ENCODE data around the gene CEP72. TPM values are rescaled to one million over a fixed set of nuclear protein-coding genes. Genes with fewer than 3 reads are reported as not detected.

The CEP72 gene
- total and polyA plus RNA-seq, 10 of the 15 experiments (the other 5 are each of a cell fraction or from before 2014, with no cell fraction given) = 0.35 to 13.5 (median 8.3) TPM

DNA sequence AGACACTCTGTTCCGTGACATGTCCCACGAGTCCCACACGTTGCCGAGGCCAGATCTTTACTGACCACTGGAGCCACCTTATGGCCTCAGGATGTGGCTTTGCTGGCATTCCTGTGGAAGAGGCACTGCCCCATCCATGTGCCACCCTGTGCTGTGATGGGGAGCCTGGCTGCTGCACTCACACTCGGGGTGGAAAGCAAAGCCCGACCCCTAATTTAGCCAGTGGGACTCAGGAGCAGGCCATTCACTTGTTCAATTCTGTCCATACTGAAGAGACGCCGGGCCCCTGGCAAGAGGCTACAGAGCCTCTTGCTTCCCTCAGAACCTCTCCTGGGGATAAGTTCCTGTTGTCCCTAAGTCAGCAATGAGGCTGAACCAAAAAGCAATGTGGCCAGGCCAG is 18.6 kb upstream of the CEP72 start:
- ChIA-PET CTCF (no interaction called here), RAD21 (ENCODE audit: unreplicated experiment) (no interaction called here), SMC1A (ENCODE audit: uncharacterized antibody, unreplicated experiment) (no interaction called here), POLR2A (no interaction called here)
- H4K20me1 ChIP-seq (ENCODE audit: control insufficient read depth, insufficient read depth) = no peaks in the 10 kb centered on the region
- no peak overlapping the region for H3K27ac ChIP-seq (ENCODE audit: control insufficient read depth, insufficient read depth)
- in situ Hi-C loops (cut with MboI) (loop anchor here (5.0 kb wide), 1 partner anchor 36 kb away; no protein-coding TSS in a partner anchor), intact Hi-C loops (cut with micrococcal nuclease; ENCODE audit: unreplicated experiment) (no loop called here)
- no peak overlapping the region for H3K4me2 ChIP-seq (ENCODE audit: control insufficient read depth, insufficient read depth)
- 33% methylated on average over 8 of the region's 8 CpGs for WGBS (ENCODE audit: insufficient coverage, insufficient replicate concordance, low lambda C conversion rate, missing lambda C conversion rate)
- BruUV-seq (replicated peaks) = no TSS peak
- H2AFZ ChIP-seq (ENCODE audit: control insufficient read depth, low read depth, low read length) = no peak overlapping the region
- H3K9ac ChIP-seq (ENCODE audit: control insufficient read depth, insufficient read depth, low read length) = no peak overlapping the region
- ATAC-seq (no peak), DNase-seq (ENCODE audit: low read depth, low spot score) (no peak), FAIRE-seq (no peak)
- no peaks in the 10 kb centered on the region for H3K79me2 ChIP-seq (ENCODE audit: control insufficient read depth, insufficient read depth, low read length)
- peaks cover 7% of the 10 kb centered on the region; the same call in 1 of the 3 replicates for H3K9me3 ChIP-seq (replicated peaks; ENCODE audit: control insufficient read depth, insufficient read depth, low read length)
- peaks cover 0 to 2% of the 10 kb centered on the region in 2 experiments; a peak in 3 of 4 replicates for H3K27me3 ChIP-seq (replicated peaks in 1 of 2; ENCODE audit: control insufficient read depth in 2 of 2, insufficient read depth in 2 of 2, low read length in 1 of 2)
- H3K4me1 ChIP-seq (ENCODE audit: control insufficient read depth, insufficient read depth, low read length) = no peaks in the 10 kb centered on the region
- H3K36me3 ChIP-seq (ENCODE audit: control insufficient read depth in 2 of 2, insufficient read depth in 2 of 2, low read length in 1 of 2) = no peaks in the 10 kb centered on the region
- TF ChIP-seq TCF7 (IDR thresholded peaks at IDR 0.05; ENCODE audit: borderline replicate concordance) = no peak
- no peak for TF ChIP-seq CBFB (IDR thresholded peaks at IDR 0.05; ENCODE audit: low read depth)
- no peak for TF ChIP-seq MEF2B (IDR thresholded peaks at IDR 0.05; ENCODE audit: partially characterized antibody, poor library complexity, severe bottlenecking)
- no peak for TF ChIP-seq SMAD5 (IDR thresholded peaks at IDR 0.05; ENCODE audit: low read depth)
- H3K4me3 ChIP-seq = no peak overlapping the region

DNA sequence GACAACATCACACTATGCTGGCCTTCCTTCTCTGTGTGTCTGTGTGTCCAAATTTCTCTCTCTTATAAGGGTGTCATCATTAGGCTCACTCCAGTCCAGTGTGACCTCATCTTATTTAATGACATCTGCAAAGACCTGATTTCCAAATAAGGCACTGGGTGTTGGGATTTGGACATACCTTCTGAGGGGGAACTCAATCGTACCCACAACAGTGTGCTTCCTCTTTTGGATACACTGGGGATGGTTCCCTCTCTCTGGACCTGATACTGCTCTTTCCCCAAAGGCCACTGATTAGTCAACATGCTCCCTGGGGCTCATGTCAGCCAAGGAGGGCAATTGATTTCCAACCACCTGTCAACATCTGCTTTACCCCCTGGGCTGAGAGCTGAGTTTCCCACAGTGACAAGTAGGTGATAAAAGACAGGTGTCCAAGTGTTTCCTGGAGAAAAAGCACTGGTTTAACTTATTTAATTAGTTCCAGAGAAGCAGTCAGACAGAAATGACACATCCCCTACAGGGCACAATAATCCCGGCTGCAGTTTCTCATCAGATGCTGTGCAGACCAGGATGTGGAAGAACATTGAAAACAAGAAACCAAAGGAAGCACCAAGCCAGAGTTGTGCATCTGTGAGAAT is 17.8 kb upstream of the CEP72 start:
- in situ Hi-C loops (cut with MboI) = loop anchor here (5.0 kb wide), 1 partner anchor 37 kb away; no protein-coding TSS in a partner anchor
- FAIRE-seq = no peak
- CTCF ChIA-PET = no interaction called here
- no peak for TF ChIP-seq MYB (IDR thresholded peaks at IDR 0.05; ENCODE audit: borderline replicate concordance, low read depth, low read length)
- no peak for TF ChIP-seq HDGF (IDR thresholded peaks at IDR 0.05)
- no peak for TF ChIP-seq RAD21 (IDR thresholded peaks at IDR 0.05; ENCODE audit: insufficient read depth, low read depth, low read length)
- TF ChIP-seq, protein P1, sequence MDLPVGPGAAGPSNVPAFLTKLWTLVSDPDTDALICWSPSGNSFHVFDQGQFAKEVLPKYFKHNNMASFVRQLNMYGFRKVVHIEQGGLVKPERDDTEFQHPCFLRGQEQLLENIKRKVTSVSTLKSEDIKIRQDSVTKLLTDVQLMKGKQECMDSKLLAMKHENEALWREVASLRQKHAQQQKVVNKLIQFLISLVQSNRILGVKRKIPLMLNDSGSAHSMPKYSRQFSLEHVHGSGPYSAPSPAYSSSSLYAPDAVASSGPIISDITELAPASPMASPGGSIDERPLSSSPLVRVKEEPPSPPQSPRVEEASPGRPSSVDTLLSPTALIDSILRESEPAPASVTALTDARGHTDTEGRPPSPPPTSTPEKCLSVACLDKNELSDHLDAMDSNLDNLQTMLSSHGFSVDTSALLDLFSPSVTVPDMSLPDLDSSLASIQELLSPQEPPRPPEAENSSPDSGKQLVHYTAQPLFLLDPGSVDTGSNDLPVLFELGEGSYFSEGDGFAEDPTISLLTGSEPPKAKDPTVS (IDR thresholded peaks at IDR 0.05; ENCODE audit: low read depth, low read length) = no peak
- TF ChIP-seq MLLT1 (IDR thresholded peaks at IDR 0.05) = no peak
- no peak for TF ChIP-seq STAT1 (conservative IDR thresholded peaks at IDR 0.05)
- no peak for TF ChIP-seq PKNOX1 (IDR thresholded peaks at IDR 0.05)
- TF ChIP-seq EP300 (IDR thresholded peaks at IDR 0.05; ENCODE audit: borderline replicate concordance in 1 of 2, control insufficient read depth in 1 of 2, low read depth in 2 of 2, low read length in 2 of 2) = no peak

More for the DNA sequence above, 17.8 kb upstream of the CEP72 start:
- intact Hi-C loops (cut with micrococcal nuclease; ENCODE audit: unreplicated experiment) = no loop called here
- Histone ChIP-seq H3K9me3 (replicated peaks; ENCODE audit: control insufficient read depth, insufficient read depth, low read length) (peaks cover 7% of the 10 kb centered on the region; the same call in 1 of the 3 replicates), H2AFZ (ENCODE audit: control insufficient read depth, low read depth, low read length) (no peak overlapping the region), H3K27me3 (replicated peaks in 1 of 2; ENCODE audit: control insufficient read depth in 2 of 2, insufficient read depth in 2 of 2, low read length in 1 of 2) (peaks cover 0 to 3% of the 10 kb centered on the region in 2 experiments; a peak in 3 of 4 replicates), H3K36me3 (ENCODE audit: control insufficient read depth in 2 of 2, insufficient read depth in 2 of 2, low read length in 1 of 2) (no peaks in the 10 kb centered on the region), H3K4me1 (ENCODE audit: control insufficient read depth, insufficient read depth, low read length) (no peaks in the 10 kb centered on the region), H3K79me2 (ENCODE audit: control insufficient read depth, insufficient read depth, low read length) (no peaks in the 10 kb centered on the region), H4K20me1 (ENCODE audit: control insufficient read depth, insufficient read depth) (no peaks in the 10 kb centered on the region), H3K9ac (ENCODE audit: control insufficient read depth, insufficient read depth, low read length) (no peak overlapping the region), H3K4me3 (no peak overlapping the region), H3K4me2 (ENCODE audit: control insufficient read depth, insufficient read depth) (no peak overlapping the region), H3K27ac (ENCODE audit: control insufficient read depth, insufficient read depth) (no peak overlapping the region)
- RAD21 ChIA-PET (ENCODE audit: unreplicated experiment) = no interaction called here
- no TSS peak for BruUV-seq (replicated peaks)
- DNase-seq (ENCODE audit: low read depth, low spot score) (no peak), ATAC-seq (no peak)
- POLR2A ChIA-PET = no interaction called here
- SMC1A ChIA-PET (ENCODE audit: uncharacterized antibody, unreplicated experiment) = no interaction called here
- 40% methylated on average over 2 of the region's 2 CpGs for WGBS (ENCODE audit: insufficient coverage, insufficient replicate concordance, low lambda C conversion rate, missing lambda C conversion rate)

Measured in GM12878 (cell line).